HEK293 (cell line): ENCODE measurements around the gene IWS1.

Experiments used
- CTCF ChIP-seq: fragments of 450-650 bp; formaldehyde crosslinking; IDR thresholded peaks from 2 replicates; pipeline ENCODE4 v1.5.1; 2016; ENCODE audit warnings: missing biosample characterization, missing genetic modification characterization
- ZSCAN18 ChIP-seq: fragments of 450-650 bp; formaldehyde crosslinking; IDR thresholded peaks from 2 replicates; pipeline ENCODE4 v1.5.1; 2016; ENCODE audit warnings: missing biosample characterization, missing genetic modification characterization

DNA sequence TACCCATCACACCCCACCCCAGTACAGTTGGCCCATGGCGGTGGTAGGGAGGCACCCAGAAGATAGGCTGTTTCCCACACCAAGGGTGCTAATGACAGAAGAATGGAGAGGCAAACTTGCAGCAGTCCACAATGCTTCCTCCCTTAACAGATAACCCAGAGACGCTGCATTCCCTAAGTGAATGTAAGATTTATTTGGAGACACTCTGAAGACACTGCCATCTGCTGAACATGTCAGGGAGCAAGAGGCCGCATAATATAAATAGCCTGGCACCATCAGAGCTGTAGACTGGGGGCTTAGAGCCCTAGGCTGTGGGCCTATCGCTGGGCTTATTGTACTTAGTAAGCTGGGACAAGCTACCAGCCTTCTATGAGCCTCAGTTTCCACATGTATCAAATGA lies 2.2 kb upstream of the IWS1 start:
- TF ChIP-seq ZSCAN18 (tag by site-specific recombination) (no peak), CTCF (tag by site-specific recombination) (no peak)
